HG03571 (cell line): ENCODE measurements around the gene RPS24.

Experiments
- ATAC-seq: cut with Tn5 transposase; IDR thresholded peaks from one replicate; pipeline ENCODE4 v1.9.1; 2021; ENCODE audit not compliant: unreplicated experiment

RPS24 gene

DNA sequence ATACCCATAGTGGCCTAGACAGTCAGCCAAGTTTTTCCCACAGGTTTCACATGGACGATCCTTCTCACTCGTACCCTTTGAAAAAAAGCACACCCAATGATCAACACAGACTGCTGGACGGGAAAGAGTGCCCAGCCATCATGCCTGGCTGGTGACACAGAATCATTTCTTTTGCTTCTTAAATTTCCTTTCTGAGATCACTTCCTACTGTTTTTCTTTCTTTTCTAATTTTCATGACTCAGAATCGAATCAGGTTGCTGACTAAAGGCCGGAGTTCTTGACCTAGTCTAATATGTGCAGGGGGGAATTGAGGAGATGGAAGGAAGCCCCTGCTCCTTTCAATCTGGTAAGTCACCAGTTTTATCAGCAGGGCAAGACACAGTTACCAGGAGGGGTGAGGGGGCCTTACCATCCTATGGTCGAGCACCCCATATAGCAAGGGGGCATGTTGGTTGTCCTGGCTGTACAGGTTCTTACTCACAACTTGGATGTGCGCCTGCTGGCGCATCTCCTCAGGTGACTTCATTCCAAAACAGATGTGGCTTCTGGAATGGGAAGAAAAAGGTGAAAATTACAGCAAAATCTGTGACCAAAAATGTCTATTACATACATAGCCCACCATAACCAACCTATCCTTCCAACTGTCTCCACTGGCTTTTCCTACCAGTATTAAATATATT is 7.8 kb upstream of the RPS24 start:
- ATAC-seq: no peak

DNA sequence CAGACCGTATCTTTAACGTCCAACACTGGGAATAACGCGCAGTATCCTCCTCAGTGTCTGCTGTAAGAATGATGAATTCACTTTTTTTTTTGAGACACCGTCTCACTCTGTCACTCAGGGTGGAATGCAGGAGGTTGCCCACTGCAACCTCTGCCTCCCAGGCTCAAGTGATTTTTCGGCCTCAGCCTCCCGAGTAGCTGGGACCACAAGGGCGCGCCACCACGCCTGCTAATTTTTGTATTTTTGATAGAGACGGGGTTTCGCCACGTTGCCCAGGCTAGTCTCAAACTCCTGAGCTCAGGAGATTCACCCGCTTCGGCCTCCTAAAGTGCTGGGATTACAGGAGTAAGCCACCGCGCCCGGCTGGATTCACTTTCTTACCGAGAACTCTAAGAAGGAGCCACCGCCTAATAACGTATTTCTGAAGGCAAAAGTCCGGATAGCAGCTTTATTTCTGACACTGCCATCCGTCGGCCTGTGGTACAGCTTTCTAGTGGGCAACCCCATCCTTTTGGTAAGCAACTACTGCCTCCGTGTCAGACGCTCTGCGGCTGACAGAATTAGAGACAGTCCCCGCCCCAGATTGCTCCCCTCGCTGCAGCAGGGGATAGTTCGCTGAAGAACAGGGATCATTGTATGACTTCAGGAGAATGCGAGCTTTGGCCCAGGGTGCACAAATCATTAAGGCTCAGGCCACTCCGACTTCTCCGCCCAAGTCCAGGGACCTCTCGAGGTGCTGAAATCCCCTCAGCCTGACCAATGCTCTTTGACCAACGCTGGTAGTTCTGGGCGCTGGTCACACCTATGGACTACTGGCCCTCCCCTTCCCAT is 5.0 kb upstream of the RPS24 start:
- peak; percentile 1 for ATAC-seq

DNA sequence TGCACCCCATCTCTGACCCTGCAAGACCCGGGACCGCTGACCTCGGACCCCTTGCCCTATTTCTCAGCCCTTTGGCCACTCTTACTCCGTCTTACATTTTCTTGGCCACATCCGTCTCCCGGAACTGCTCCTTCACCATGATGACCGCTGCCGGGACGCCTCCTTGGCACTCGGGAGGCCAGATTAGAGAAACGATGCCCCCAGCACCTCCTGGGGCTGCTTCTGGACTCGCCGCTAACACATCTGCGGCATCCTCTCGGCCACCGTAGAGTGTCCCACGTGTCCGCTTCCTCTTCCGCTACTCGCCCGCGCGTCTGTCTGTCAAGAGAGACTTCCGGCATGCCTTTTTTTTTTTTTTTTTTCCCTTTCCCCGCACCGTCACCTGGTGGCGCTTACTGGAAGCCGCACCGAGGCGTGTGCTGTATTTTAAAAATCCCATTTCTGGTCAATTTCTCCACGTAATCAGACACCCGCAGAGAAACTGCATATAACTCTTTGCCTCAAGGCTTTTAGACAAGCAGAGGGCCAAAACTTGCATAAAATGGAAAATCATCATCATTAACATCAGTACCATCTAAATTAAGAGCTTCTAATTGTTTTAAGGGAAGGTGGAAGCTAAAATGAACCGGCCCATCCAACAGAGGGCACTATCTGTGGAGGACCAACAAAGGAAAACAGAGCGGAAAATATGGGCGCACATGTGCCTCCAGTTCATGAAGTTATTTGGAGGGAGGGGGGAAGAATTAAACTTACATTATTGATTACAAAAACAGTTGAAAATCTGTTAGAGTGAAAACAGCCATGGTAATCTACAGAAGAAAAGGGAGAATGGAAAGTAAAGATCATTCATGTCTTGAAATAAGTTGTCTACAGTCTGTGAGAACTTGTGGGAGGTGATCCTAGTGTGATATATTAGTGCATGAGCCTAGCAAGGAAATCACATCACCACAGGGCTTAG is 4.1 kb upstream of the RPS24 start, which contains the start of gene POLR3A:
TSS of gene POLR3A (minus strand) at position 247 of the 958 bp plus-strand sequence. CDS start at position 139, 108 bp downstream.
- ATAC-seq: peak; percentile 42

DNA sequence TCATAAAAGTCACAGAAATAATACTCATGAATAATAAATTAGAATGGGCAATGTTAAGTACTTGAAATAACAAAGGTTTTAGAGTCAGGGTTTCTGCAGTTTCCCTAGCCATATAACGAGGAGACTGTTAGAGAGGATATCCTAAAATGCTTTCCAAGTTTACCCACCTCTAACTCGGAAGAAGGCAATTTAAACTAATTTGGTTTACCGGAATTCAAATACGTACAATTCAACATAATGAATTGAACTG is 351 bp upstream of the RPS24 start:
- no peak for ATAC-seq

DNA sequence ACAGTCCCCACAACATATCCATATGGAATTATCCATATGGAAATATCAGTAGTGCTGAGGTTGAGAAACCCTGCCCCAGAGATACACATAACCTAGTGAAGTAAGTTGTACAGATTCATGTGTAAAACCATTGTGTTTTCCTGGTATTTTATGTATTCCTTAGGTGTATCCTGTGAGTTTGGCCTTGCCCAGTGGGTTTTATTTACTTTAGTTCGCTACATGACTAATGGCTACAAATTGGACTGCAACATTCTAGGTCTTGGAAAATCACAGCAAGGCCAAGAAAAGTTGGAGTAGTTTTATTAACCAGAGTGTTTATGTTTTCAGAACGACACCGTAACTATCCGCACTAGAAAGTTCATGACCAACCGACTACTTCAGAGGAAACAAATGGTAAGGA is 1.4 kb downstream of the RPS24 start:
- no peak for ATAC-seq

DNA sequence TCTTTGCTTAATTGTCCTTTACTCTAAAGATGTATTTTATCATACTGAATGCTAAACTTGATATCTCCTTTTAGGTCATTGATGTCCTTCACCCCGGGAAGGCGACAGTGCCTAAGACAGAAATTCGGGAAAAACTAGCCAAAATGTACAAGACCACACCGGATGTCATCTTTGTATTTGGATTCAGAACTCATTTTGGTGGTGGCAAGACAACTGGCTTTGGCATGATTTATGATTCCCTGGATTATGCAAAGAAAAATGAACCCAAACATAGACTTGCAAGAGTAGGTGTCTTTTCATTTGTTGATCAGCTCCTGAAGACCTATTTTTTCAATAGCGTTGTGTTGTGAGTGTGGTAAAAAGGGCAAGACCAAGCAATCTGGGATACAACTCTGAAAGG is 1.8 kb downstream of the RPS24 start:
- ATAC-seq: no peak

DNA sequence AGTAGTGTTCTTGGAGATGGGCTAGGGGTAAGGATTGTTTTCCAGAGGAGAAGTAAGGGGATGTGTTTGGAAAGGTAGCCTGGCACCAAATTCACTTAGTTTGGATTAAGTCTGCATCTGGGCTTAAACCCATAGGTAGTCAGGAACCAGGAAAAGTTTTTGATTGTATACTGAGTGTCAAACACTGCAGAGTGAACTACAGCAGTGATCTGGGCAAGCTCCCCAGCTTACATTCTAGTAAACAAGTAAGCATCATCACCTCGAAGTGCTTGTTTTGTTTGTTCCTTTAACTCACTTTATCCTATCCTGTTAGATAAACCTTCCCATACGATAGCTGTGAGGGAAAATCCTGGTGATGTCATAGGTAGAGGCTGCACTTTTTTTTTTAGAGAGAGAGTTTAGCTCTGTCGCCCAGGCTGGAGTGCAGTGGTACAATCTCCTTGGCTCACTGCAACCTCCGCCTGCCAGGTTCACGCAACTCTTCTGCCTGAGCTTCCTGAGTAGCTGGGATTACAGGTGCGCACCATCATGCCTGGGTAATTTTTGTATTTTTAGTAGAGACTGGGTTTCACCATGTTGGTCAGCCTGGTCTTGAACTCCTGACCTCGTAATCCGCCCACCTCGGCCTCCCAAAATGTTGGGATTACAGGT is 2.4 kb downstream of the RPS24 start:
- ATAC-seq: no peak

DNA sequence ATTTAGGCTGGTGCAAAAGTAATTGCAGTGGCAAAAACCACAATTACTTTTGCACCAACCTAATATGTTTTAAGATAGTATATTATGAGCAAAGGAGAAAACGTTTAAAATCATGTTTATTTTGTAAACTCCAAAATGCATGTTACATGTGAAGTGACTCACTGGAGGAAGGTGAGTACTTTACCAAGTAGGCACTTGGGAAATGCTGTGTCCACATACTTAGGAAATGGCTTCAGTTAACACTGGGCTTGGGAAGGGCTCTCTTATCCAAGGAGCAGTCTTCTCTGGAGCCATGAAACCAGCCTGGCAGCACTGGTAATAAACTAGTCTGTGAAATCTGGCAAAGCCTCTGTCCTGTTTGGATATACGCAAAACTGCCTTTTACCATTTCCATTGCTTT is 4.4 kb downstream of the RPS24 start:
- no peak for ATAC-seq

DNA sequence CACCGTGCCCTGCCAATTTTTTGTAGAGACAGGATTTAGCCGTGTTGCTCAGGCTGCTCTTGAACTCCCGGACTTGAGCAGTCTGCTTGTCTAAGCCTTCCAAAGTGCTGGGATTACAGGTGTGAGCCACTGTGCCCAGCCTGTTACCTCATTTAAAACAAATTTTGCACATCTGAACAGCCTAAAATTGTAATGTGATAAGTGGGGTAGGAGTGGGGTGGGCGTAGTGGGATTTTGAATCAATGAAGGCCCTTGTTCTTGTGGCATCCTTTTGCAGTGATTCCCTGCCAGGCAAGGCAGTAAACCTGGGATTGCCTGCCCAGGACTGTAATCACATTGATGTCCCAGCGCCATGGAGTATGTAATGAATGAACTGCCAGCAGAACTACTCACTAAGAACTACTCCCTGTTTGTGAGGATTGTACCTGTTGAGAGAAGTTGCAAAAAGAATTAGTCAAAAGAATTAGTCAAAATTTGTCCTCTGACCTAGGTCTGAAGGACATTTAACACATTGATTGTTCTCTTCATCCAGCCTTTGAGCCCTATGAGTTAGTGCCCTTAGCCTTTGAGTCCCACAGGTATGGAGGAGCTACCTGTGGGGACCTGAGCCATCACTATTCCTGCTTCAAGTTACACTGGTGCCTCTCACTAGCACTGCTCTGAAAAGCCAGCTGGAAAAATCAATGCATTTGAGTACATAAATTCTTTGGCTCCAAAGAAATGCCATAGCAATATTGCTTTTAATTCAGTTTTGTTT is 5.3 kb downstream of the RPS24 start:
- ATAC-seq: no peak

DNA sequence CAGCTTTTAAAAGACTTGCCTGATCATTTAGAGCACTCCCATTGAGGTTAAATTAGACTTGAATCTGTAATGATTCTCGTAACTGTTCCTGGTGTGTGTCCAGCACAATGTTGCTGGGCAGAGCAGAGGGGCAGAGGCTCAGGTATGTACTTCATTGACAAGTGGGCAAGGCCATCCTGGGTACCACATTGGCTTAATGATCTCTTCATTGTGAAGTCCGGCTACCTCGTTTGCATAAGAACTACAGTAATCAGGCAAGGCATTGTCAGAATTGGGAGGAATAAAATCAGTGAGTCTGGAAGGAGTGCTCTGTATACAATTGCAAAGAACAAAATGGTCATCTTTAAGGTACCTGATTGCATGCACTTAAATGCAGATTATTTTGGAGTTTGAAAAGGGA is 6.1 kb downstream of the RPS24 start:
- ATAC-seq: no peak

DNA sequence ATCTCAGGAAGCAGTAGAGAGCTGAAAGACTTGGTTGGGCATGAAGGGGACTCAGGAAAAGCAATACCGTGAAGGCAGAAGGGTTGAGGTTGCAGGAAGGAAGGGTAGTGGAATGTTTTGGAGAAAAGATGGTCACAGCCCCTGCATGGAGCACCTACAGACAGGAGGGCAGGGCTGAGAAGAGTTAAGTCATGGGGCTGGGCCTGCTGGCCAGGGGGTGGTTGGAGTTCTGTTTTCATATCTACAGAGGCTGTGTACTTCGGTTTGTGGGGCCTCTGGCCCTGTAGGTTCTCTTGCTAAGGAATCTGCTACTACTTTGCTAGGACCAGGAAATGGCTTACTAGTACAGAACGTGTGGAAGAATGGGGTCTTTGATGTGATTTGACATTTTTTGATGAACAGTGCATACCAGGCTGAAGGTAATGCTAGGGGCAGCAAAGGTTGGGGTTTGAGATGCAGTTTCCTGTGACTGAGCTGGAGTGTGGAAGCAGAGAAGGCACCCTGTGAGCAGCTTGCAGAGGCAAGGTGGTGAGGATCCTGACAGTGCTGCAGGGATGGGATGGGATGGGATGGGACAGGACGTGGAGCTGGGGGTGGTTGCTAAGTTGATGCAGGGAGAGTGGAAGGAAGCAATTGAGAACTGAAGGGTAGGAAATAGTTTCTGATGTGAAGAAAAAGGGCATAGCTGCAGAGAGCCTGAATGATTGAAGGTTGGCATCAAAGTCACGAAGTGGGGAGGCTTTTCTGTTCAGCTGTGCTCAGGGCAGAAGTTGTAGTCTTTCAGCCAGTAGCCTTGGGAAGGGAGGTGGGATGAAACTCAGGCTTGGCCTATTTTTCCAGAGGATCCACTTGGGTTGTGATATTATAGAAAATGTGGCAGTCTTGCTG is 7.8 kb downstream of the RPS24 start:
- ATAC-seq: no peak

DNA sequence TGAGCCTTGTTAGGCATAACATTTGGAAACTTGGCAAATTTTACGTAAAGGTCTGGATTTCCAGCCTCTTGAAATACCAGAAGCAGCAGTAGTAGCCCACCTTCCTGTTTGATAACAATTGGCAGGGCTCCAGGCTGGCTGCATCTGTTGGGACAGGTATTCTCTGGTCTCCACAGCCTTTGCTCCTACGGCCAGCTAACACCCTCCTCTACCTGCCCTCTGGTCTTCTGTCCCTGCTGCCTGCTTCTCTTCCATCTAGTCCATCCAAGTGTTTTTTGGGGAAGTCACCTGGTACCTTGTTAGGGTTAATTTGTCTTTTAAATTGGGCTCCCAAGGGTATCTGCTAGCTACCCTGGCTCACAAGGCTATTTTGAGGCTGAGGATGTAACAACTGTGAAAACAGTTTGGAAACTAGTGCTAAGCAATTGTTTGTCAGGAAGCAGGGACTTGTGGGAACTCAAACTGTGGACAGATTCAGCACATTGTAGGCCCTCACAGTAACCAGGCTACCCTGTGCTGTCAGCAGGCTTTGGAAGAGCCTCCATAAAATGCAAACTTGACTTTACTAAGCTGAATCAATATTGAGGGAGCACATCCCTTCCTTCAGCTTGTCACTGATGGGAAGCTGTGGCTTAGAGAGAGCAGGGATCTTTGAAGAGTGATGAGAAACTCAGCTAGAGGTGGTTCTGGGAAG is 8.5 kb downstream of the RPS24 start:
- no peak for ATAC-seq

DNA sequence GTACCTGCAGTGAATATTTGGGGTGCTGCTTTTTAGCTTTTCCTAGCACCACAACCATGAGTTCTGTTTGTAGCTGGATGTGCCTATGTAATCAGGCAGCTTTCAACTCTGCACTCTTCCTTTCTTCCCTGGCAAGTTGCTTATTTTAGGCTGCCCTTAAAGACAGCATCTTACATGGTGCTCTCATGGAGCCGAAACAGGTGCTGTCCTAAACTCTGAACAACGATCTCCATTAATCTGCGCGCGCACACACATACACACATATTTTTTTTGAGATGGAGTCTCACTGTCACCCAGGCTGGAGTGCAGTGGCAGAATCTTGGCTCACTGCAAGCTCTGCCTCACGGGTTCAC is 9.1 kb downstream of the RPS24 start:
- ATAC-seq: no peak

DNA sequence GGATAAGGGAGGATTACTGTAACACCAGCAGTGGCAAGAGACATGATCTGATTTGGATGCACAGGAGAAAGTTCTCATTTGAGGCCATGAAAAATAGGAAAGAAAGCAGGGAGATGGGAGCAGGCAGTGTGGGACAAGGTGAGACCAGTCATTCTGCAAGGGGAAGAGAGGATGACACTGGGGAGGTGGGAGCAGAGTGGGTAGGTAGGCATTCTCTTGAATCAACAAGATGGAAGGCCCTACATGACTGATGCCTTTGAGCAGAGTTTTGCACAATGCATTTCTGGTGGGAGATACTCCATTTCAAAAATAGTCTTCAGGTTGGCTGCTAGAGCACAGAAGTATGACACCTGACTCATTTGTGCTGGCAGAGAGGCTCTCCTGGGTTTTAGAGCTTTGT is 10.5 kb downstream of the RPS24 start:
- no peak for ATAC-seq

DNA sequence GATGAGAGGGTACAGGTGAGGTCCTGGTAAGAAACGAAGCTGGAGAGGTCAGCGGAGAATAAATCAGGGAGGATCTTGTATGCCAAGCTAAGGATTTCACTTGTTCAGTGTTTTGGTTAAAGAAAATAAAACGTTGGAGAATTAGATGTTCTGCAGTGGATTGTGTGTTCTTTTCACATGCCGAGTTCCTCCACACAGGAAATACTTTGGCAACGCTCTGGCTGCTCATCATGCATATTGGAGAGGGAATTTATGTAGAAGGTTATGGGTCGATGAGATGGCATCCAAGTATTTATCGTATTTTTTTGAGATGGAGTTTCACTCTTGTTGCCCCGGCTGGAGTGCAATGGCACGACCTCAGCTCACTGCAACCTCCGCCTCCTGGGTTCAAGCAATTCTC is 11.0 kb downstream of the RPS24 start:
- no peak for ATAC-seq

DNA sequence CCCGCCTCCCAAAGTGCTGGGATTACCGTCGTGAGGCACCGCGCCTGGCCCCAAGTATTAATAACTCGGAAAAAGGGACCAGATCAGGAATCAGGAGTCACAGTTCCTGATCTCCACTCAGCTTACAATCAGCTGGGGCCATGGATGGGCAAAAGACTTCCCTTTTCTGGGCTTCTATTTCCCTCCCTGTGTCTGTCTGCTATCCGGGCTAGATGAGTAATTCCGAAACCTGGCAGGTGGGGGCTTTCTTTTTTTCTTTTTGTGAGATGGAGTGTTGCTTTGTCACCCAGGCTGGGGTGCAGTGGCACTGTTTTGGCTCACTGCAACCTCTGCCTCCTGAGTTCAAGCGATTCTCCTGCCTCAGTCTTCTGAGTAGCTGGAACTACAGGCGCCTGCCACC is 11.6 kb downstream of the RPS24 start:
- peak; percentile 62 for ATAC-seq

DNA sequence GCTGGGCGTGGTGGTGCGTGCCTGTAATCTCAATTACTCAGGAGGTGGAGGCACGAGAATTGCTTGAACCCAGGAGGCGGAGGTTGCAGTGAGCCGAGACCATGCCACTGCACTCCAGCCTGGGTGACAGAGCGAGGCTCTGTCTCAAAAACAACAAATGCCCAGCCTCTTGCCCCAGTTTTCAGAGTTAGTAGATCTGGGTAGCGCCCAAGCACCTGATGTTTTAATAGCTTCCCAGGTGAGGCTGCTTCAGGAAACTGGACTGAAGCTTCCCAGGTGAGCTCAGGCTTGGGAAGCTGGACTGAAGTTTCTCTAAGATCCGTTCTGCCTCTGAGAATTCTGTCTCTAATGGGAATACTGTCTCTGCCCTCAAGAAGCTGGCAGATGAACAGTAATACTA is 12.2 kb downstream of the RPS24 start:
- no peak for ATAC-seq

DNA sequence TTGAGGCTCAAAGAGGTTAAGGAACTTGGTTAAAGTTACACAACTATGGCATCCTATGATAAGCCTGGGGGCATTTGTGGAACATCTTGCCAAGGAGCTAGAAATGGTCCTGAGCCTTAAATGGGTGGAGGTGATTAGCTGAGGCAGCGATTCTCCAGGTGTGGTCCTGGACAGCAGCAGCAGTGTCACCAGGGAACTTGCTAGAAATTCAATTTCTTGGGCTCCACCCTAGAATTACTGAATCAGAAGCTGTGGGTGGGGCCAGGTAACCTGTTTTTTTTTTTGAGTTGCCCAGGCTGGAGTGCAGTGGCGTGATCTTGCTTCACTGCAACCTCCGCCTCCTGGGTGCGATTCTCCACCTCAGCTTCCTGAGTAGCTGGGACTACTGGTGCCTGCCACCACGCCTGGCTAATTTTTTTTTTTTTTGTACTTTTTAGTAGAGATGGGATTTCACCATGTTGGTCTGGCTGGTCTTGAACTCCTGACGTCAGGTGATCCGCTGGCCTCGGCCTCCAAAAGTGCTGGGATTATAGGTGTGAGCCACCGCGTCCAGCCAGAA is 13.1 kb downstream of the RPS24 start:
- no peak for ATAC-seq
